Activated T-cell treated with anti-CD3 and anti-CD28 coated beads, Interleukin-2, amount 50 U/mL, for 4 hours (primary cell): ENCODE measurements around the gene MOV10. TPM values are rescaled to one million over a fixed set of nuclear protein-coding genes. Genes with fewer than 3 reads are reported as not detected.
"Not testable (repeated sequence)": the region's sequence is repeated elsewhere in the genome, so short reads cannot be mapped to it uniquely, and the experiment has no call there.

Source experiments
- ATAC-seq, 2 donors: fragments of 200-7000 bp; cut with Tn5 transposase; one replicate each; pipeline ENCODE4 v1.10.0; 2021
- DNase-seq: peaks from one replicate; pipeline ENCODE4 v3.0.0-alpha.2; 2020
- H3K27me3 Mint-ChIP-seq: one replicate; pipeline ENCODE4 v1.8.0; 2021; ENCODE audit warnings: low read depth, mixed read lengths
- H3K36me3 Mint-ChIP-seq: one replicate; pipeline ENCODE4 v1.8.0; 2022; ENCODE audit warnings: mixed read lengths; ENCODE audit not compliant: insufficient read depth
- H3K4me1 Mint-ChIP-seq: one replicate; pipeline ENCODE4 v1.8.0; 2021; ENCODE audit warnings: low read depth, mixed read lengths
- H3K4me3 Mint-ChIP-seq: one replicate; pipeline ENCODE4 v1.8.0; 2021; ENCODE audit warnings: mild to moderate bottlenecking, moderate library complexity, mixed read lengths
- H3K9me3 Mint-ChIP-seq: one replicate; pipeline ENCODE4 v1.8.0; 2021; ENCODE audit warnings: mixed read lengths
- total RNA-seq, 3 donors: library from RNA; stranded (reverse); gene quantifications; one replicate each; pipeline ENCODE4 v1.2.1, GENCODE V29; 2021

The MOV10 gene
- total RNA-seq, 3 donors from 2014 or later = 18.6 to 24.6 (median 20.8) TPM

DNA sequence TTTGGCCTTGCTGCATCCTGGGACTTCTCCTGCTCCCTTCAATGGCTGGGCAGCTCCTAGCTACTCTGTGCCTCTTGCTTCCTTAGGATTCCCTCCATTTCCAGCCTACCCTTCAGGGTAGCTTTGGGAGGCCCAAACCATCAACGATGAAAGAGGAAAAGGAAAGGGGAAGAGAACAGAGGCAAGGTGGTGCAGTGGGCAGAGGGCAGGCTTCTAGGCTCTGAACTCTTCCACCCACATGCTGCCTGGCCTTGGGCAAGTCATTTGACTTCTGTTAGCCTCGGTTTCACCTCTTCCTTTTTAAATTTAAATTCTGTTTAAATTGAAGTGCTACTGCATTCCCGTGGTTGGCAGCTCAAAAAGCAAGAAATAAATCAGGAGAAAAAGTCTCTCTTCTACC is 46.3 kb downstream of the MOV10 start:
- H3K4me3 Mint-ChIP-seq = no peak overlapping the region
- DNase-seq = no peak
- H3K27me3 Mint-ChIP-seq = peaks cover 23% of the 10 kb centered on the region
- ATAC-seq = no peak
- H3K36me3 Mint-ChIP-seq = no peaks in the 10 kb centered on the region
- H3K4me1 Mint-ChIP-seq = peaks cover 18% of the 10 kb centered on the region
- no peaks in the 10 kb centered on the region for H3K9me3 Mint-ChIP-seq

DNA sequence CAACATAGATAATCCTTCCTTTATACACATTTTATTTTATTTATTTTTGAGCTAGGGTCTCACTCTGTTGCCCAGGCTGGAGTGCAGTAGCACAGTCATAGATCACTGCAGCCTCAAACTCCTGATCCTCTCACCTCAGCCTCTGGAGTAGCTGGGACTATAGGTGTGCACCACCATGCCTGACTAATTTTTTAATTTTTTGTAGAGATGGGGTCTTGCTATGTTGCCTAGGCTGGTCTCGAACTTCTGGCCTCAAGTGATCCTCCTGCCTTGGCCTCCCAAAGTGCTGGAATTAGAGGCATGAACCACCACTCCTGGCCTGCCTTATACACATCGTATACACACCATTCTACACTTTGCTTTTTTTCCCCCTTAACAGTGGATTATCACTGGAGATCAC is 46.8 kb downstream of the MOV10 start:
- peaks cover 14% of the 10 kb centered on the region for H3K4me1 Mint-ChIP-seq
- not testable (repeated sequence) for H3K36me3 Mint-ChIP-seq, H3K9me3 Mint-ChIP-seq, ATAC-seq, H3K4me3 Mint-ChIP-seq, DNase-seq
- H3K27me3 Mint-ChIP-seq = peaks cover 23% of the 10 kb centered on the region

DNA sequence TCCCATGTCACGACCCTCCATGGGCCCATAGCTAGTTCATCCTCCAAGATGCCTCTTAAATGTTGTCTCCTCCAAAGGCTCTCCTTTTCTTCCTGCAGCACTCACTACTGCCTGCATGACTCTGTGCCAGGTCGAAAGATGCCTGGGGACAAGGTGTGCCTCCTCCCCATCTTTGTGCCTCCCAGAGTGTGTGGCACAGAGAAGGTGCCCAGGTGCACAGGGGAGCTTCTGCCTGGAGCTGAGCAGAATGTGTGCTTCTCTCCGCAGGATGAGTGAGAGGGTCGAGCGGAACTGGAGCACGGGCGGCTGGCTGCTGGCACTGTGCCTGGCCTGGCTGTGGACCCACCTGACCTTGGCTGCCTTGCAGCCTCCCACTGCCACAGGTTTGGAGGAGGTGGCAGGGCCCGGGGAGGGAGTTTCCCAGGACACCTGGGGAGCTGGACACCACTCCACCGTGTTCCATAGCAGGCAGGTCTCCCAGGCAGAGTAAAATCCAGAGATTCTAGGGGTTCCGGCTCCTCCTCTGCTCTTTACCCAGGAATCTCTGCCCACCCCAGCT is 47.6 kb downstream of the MOV10 start:
- Mint-ChIP-seq H3K4me3 (no peak overlapping the region), H3K27me3 (peaks cover 23% of the 10 kb centered on the region), H3K4me1 (peaks cover 14% of the 10 kb centered on the region), H3K9me3 (no peaks in the 10 kb centered on the region), H3K36me3 (no peaks in the 10 kb centered on the region)
- ATAC-seq (no peak), DNase-seq (no peak)

DNA sequence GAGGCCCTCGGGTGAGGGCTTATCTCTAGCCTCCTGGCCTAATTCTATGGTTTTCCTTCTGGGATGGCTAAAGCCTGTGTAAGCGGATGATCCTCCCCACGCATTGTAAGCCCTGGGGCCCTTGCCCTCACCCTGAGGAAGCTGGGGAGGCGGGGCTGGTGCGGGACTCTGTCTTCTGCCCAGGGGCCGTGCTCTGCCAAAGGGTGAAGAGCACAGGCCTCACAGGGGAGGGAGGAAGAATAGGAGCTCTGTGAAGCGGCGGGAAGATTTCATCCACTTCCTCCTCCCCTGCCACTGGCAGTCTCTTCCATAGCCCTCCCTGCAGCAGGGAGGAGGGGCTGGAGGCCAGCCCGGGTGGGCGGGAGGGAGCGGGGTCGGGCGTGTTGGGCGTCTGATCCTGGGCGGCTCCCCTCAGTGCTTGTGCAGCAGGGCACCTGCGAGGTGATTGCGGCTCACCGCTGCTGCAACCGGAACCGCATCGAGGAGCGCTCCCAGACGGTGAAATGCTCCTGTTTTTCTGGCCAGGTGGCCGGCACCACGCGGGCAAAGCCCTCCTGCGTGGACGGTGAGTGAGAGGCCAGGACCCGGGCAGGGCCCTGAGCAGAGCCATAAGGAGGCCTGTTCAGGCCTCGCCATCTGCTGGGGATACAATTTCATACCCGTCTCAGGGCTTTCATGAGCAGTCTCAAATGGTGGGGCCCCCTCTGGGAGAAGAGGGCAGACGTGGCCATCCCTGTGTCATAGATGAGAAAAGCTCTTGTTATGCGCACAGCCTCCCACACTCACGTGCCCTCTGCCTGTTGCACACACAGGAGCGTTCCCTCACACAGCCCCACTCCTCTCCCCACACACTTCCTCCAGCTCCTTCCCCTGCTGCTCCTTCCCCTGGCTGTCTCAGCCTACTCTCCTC is 48.4 kb downstream of the MOV10 start:
- H3K4me1 Mint-ChIP-seq = peaks cover 12% of the 10 kb centered on the region
- peak; percentile 56 to 61 for ATAC-seq

DNA sequence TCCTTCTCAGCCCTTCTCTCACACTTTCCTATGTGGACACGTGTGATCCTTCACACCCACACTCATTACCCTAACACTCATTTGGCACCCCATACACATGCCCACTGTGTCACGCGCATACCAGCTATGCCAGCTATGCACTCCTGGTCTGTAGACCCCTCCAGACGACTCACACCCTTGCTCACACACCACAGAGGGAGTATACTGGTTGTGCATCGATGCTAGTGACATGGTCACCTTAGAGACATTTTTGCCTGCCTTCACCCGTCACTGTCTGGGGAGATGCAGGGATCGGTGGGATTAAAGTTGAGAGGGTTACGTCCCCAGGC is 49.0 kb downstream of the MOV10 start:
- no peaks in the 10 kb centered on the region for H3K9me3 Mint-ChIP-seq
- H3K36me3 Mint-ChIP-seq = no peaks in the 10 kb centered on the region
- ATAC-seq = peak; percentile 37 to 42
- H3K4me1 Mint-ChIP-seq = peaks cover 12% of the 10 kb centered on the region
- peak overlapping the region; percentile 3 for H3K4me3 Mint-ChIP-seq
- peaks cover 23% of the 10 kb centered on the region for H3K27me3 Mint-ChIP-seq
- no peak for DNase-seq

More for the DNA sequence above, 48.4 kb downstream of the MOV10 start:
- Mint-ChIP-seq H3K9me3 (no peaks in the 10 kb centered on the region), H3K36me3 (no peaks in the 10 kb centered on the region), H3K27me3 (peaks cover 23% of the 10 kb centered on the region), H3K4me3 (peak overlapping the region; percentile 3)
- DNase-seq = no peak

DNA sequence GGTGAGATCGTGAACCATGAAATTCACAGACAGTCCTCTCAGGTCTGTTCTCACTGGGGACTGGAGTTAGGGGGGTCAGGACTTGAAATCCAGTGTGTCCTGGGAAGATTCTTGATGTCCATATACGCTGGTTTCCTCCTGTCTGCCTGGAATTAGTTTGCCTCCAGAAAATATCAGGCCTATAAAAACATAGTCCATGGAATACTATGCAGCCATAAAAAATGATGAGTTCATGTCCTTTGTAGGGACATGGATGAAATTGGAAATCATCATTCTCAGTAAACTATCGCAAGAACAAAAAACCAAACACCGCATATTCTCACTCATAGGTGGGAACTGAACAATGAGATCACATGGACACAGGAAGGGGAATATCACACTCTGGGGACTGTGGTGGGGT is 49.8 kb downstream of the MOV10 start:
- Mint-ChIP-seq H3K27me3 (peaks cover 18% of the 10 kb centered on the region), H3K4me1 (peaks cover 10% of the 10 kb centered on the region)
- not testable (repeated sequence) for DNase-seq, H3K9me3 Mint-ChIP-seq, ATAC-seq, H3K36me3 Mint-ChIP-seq, H3K4me3 Mint-ChIP-seq

DNA sequence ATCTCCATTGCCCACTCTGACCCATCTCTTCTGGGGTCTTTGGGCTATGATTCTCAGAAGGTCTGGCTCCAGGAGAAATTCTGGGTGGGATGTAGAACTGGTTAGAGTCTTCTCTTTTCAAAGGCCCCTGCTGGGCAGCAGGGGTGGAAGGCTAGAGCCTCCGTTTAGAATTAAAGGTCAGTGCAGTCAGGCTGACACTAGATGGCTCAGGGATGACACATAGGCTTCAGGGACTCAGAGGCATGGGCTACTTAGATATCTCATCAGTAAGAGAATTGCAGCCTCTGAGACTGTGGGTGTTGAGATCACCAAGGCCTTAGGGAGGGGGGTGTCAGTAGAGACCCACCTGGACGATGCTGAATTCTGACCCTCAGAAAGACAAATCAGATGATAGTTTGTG is 53.3 kb downstream of the MOV10 start:
- no peaks in the 10 kb centered on the region for H3K9me3 Mint-ChIP-seq
- H3K4me1 Mint-ChIP-seq = peaks cover 7% of the 10 kb centered on the region
- H3K4me3 Mint-ChIP-seq = no peak overlapping the region
- DNase-seq (no peak), ATAC-seq (no peak)
- H3K27me3 Mint-ChIP-seq = no peaks in the 10 kb centered on the region
- H3K36me3 Mint-ChIP-seq = no peaks in the 10 kb centered on the region

DNA sequence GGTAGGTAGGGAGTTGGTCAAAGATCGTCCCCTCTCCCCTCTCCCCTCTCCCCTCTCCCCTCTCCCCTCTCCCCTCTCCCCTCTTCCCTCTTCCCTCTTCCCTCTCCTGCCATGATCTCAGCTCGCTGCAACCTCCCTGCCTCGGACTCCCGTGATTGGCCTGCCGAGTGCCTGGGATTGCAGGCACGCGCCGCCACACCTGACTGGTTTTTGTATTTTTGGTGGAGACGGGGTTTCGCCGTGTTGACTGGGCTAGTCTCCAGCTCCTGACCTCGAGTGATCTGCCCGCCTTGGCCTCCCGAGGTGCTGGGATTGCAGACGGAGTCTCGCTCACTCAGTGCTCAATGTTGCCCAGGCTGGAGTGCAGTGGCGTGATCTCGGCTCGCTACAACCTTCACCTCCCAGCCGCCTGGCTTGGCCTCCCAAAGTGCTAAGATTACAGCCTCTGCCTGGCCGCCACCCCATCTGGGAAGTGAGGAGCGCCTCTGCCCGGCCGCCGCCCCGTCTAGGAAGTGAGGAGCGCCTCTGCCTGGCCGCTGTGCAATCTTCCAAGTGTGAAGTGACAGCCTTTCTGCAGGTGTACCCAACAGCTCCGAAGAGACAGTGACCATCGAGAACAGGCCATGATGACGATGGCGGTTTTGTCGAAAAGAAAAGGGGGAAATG is 54.0 kb downstream of the MOV10 start:
- not testable (repeated sequence) for DNase-seq, H3K27me3 Mint-ChIP-seq, H3K36me3 Mint-ChIP-seq, H3K4me1 Mint-ChIP-seq, ATAC-seq, H3K4me3 Mint-ChIP-seq, H3K9me3 Mint-ChIP-seq

DNA sequence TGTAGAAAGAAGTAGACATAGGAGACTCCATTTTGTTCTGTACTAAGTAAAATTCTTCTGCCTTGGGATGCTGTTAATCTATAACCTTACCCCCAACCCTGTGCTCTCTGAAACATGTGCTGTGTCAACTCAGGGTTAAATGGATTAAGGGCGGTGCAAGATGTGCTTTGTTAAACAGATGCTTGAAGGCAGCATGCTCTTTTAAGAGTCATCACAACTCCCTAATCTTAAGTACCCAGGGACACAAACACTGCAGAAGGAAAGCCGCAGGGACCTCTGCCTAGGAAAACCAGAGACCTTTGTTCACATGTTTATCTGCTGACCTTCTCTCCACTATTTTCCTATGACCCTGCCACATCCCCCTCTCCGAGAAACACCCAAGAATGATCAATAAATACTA is 54.6 kb downstream of the MOV10 start:
- ATAC-seq, DNase-seq, H3K9me3 Mint-ChIP-seq, H3K4me3 Mint-ChIP-seq, H3K36me3 Mint-ChIP-seq, H3K27me3 Mint-ChIP-seq, H3K4me1 Mint-ChIP-seq: not testable (repeated sequence)

DNA sequence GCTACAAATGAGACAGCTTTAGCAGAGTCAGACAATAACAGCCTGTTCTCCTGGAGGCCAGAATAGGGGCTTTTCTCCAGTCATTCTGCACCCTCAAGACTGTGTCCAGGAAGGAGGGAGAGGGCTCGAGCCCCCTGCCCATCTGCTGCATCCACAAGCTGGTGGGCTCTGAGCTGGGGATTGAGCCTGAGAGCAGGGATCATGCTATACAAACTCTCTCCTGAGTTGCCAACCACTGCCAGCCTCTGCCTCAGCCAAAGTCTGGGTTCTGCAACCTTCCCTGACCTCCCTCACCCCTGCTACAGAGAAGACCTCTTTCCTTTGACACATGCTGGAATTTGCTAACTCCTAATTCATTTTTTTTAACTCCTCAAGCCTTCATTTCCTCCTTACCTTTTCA is 55.5 kb downstream of the MOV10 start:
- Mint-ChIP-seq H3K36me3 (no peaks in the 10 kb centered on the region), H3K4me1 (peaks cover 2% of the 10 kb centered on the region), H3K9me3 (no peaks in the 10 kb centered on the region), H3K27me3 (peaks cover 6% of the 10 kb centered on the region), H3K4me3 (no peak overlapping the region)
- DNase-seq = no peak
- no peak for ATAC-seq

DNA sequence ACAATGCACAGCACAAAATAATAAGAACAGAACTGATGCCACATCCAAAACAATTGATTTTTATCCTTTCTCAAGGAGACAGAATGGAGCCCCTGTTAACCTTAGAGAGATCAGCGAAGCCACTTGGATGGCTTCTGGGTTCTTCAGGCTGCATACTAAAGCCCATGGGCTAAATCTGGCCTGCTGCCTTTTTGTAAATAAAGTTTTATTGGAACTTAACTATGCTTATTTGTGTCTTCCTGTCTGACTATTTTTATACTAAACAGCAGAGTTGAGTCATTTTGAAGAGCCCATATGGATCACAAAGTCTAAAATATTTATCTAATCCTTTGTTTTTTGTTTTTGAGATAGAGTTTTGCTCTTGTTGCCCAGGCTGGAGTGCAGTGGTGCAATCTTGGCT is 57.0 kb downstream of the MOV10 start:
- Mint-ChIP-seq H3K4me1 (peaks cover 7% of the 10 kb centered on the region), H3K27me3 (peaks cover 6% of the 10 kb centered on the region), H3K4me3 (no peak overlapping the region), H3K36me3 (no peaks in the 10 kb centered on the region), H3K9me3 (no peaks in the 10 kb centered on the region)
- DNase-seq (no peak), ATAC-seq (no peak)

DNA sequence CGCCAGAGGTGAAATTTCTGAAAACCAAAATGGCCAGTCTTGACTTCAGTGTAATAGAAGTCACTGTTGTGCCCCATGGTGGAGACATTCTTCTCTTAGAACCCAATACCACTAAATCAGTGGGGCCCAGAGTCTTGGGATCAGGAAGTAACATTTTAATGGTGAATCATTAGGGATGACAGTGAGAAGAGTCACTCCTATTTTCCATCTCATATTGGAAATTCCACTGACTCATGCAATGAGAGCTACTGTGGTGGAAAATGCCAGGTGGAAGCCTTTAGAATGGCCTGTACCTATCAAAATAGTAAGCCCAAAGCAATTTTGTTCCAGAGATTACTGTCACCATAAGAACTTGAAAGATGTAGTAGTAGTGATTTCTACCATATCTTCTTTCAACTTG is 61.3 kb downstream of the MOV10 start:
- ATAC-seq = peak; percentile 93 to 95
- peaks cover 5% of the 10 kb centered on the region for H3K9me3 Mint-ChIP-seq
- DNase-seq = no peak
- H3K4me1 Mint-ChIP-seq = peaks cover 12% of the 10 kb centered on the region
- peaks cover 34% of the 10 kb centered on the region for H3K27me3 Mint-ChIP-seq
- H3K36me3 Mint-ChIP-seq = no peaks in the 10 kb centered on the region
- no peak overlapping the region for H3K4me3 Mint-ChIP-seq

DNA sequence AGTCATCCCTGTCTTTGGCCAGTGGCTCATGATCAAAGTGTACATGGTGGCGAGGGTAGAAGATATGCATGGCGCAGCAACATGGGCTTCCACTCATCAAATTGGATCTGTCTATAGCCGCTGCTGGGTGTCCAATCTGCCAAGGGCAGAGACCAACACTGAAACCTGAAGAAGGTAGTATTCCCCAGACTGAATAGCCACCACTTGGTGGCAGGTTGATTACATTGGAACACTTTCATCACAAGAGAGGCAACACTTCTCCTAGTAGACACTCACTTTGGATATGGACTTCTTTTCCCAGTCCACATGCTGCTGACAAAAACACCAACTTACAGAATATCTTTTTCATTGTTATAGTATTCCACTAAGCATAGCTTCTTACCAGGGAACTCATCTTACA is 63.1 kb downstream of the MOV10 start:
- H3K27me3 Mint-ChIP-seq = peaks cover 46% of the 10 kb centered on the region

DNA sequence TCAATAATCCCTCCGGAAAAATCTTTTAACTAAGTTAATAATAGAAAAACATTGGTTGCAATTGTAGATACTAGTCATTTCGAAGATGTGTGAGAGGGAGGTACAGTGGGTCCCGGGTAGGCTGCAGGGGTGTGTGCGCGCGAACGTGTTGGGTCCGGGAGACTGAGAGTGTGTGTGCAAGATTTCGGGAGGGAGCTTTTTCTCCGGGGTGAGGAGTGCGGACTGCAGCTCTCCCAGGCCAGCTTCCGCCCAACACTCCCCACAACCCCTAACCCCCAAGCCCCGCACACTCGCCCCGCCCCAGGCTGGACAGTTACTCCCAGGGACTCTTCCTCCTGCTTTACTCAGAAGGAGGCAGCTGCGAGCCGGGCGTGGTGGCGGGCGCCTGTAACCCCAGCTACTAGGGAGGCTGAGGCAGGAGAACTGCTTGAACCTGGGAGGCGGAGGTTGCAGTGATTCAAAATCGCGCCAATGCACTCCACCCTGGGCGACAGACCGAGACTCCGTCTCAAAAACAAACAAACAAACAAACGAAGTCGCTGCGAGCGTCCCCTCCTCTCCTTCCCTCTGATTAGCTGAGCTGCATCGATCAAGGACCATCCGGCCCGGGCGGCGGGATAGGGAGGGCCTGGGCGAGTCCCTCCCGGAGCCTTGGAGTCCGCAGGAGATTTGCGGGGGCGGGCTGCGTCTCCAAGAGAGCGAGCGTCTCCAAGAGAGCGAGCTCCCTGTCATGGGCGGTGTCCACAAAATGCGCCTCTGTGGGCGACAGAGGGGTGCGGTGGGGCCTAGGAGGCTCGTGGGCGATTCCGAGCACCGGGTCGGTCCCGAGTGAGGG is 68.9 kb downstream of the MOV10 start:
- H3K4me1 Mint-ChIP-seq = peaks cover 6% of the 10 kb centered on the region
- no peak overlapping the region for H3K4me3 Mint-ChIP-seq
- H3K9me3 Mint-ChIP-seq = peaks cover 5% of the 10 kb centered on the region
- H3K27me3 Mint-ChIP-seq = peaks cover 70% of the 10 kb centered on the region
- ATAC-seq (peak; percentile 21 to 25), DNase-seq (no peak)
- no peaks in the 10 kb centered on the region for H3K36me3 Mint-ChIP-seq

More for the DNA sequence above, 63.1 kb downstream of the MOV10 start:
- H3K4me1 Mint-ChIP-seq = peaks cover 12% of the 10 kb centered on the region
- no peak overlapping the region for H3K4me3 Mint-ChIP-seq
- no peaks in the 10 kb centered on the region for H3K36me3 Mint-ChIP-seq
- no peak for ATAC-seq
- H3K9me3 Mint-ChIP-seq = peaks cover 5% of the 10 kb centered on the region
- no peak for DNase-seq
